CD14-positive monocyte (primary cell): ENCODE measurements around the gene ANKRD37. TPM values are rescaled to one million over a fixed set of nuclear protein-coding genes. Genes with fewer than 3 reads are reported as not detected.

ENCODE experiments used
- DNase-seq, 3 donors: peaks; one replicate each; pipeline ENCODE4 v3.0.0-alpha.2; 2011 to 2022
- H2AFZ ChIP-seq: 2 replicates; pipeline ENCODE4 v1.6.0; 2012; ENCODE audit warnings: mild to moderate bottlenecking, low read depth, low read length, inconsistent platforms; ENCODE audit not compliant: insufficient read depth, poor library complexity, severe bottlenecking
- H3K27ac ChIP-seq, 2 donors: 1 replicate in 1 of 2; 2 replicates in 1 of 2; pipeline ENCODE4 v1.5.1; 2012 to 2013; ENCODE audit warnings: low read length in 2 of 2, control low read depth in 1 of 2, inconsistent platforms in 1 of 2, low read depth in 1 of 2, mild to moderate bottlenecking in 1 of 2
- H3K27me3 ChIP-seq, 2 donors: one replicate each; pipeline versions ENCODE4 v1.6.0 to v1.6.1; 2011 to 2013; ENCODE audit warnings: low read length in 2 of 2; ENCODE audit not compliant: control insufficient read depth in 2 of 2, insufficient read depth in 2 of 2
- H3K36me3 ChIP-seq, 2 donors: replicated peaks in 1 of 2; 1 replicate in 1 of 2; 2 replicates in 1 of 2; pipeline versions ENCODE4 v1.5.1 to v1.6.1; 2012 to 2013; ENCODE audit warnings: low read length in 2 of 2, control low read depth in 1 of 2, inconsistent platforms in 1 of 2, mild to moderate bottlenecking in 1 of 2; ENCODE audit not compliant: insufficient read depth in 2 of 2, control insufficient read depth in 1 of 2
- H3K4me1 ChIP-seq, 2 donors: 1 replicate in 1 of 2; 2 replicates in 1 of 2; pipeline versions ENCODE4 v1.5.1 to v1.6.1; 2012 to 2013; ENCODE audit warnings: low read length in 2 of 2, control low read depth in 1 of 2, inconsistent platforms in 1 of 2, mild to moderate bottlenecking in 1 of 2, moderate library complexity in 1 of 2; ENCODE audit not compliant: insufficient read depth in 2 of 2, control insufficient read depth in 1 of 2
- H3K4me2 ChIP-seq: replicated peaks from 2 replicates; pipeline ENCODE3; 2012; ENCODE audit warnings: low read length, moderate library complexity, mild to moderate bottlenecking; ENCODE audit not compliant: poor library complexity, severe bottlenecking; ENCODE audit errors: extremely low read depth
- H3K4me3 ChIP-seq, 3 experiments: fragments of 200-600 bp in 1 of 3; sonication (generic) in 1 of 3; replicated peaks in 1 of 3; 1 replicate in 2 of 3; 2 replicates in 1 of 3; pipeline ENCODE4 v1.5.1; 2011 to 2013; ENCODE audit warnings: low read length in 3 of 3, mild to moderate bottlenecking in 3 of 3, control low read depth in 2 of 3, low read depth in 2 of 3, inconsistent platforms in 1 of 3, moderate library complexity in 1 of 3
- H3K79me2 ChIP-seq: 2 replicates; pipeline ENCODE4 v1.6.0; 2012; ENCODE audit warnings: mild to moderate bottlenecking, control low read depth, inconsistent platforms, low read length, moderate library complexity; ENCODE audit not compliant: insufficient read depth
- H3K9ac ChIP-seq: 2 replicates; pipeline ENCODE4 v1.6.0; 2017; ENCODE audit warnings: low read length, mild to moderate bottlenecking; ENCODE audit not compliant: insufficient read depth, poor library complexity, severe bottlenecking
- H3K9me3 ChIP-seq, 2 donors: replicated peaks in 1 of 2; 1 replicate in 1 of 2; 2 replicates in 1 of 2; pipeline versions ENCODE4 v1.5.1 to v1.6.1; 2012 to 2013; ENCODE audit warnings: low read length in 2 of 2, control low read depth in 1 of 2; ENCODE audit not compliant: control insufficient read depth in 1 of 2, insufficient read depth in 1 of 2
- H4K20me1 ChIP-seq: 2 replicates; pipeline ENCODE4 v1.6.0; 2012; ENCODE audit warnings: mild to moderate bottlenecking, low read length, control low read depth, moderate library complexity; ENCODE audit not compliant: insufficient read depth
- H3K27ac Mint-ChIP-seq, 7 donors: one replicate each; pipeline ENCODE4 v1.8.0; 2020; ENCODE audit warnings: mild to moderate bottlenecking in 7 of 7, mixed read lengths in 7 of 7, moderate library complexity in 6 of 7, inconsistent platforms in 2 of 7
- H3K27me3 Mint-ChIP-seq, 3 donors: one replicate each; pipeline ENCODE4 v1.8.0; 2021 to 2022; ENCODE audit warnings: low read depth in 3 of 3, mild to moderate bottlenecking in 3 of 3, mixed read lengths in 3 of 3, moderate library complexity in 3 of 3, inconsistent platforms in 1 of 3
- H3K36me3 Mint-ChIP-seq, 2 donors: one replicate each; pipeline ENCODE4 v1.8.0; 2020; ENCODE audit warnings: mixed read lengths in 2 of 2, inconsistent platforms in 1 of 2, mild to moderate bottlenecking in 1 of 2
- H3K4me1 Mint-ChIP-seq: one replicate; pipeline ENCODE4 v1.8.0; 2020; ENCODE audit warnings: mild to moderate bottlenecking, mixed read lengths
- H3K4me3 Mint-ChIP-seq, 2 donors: one replicate each; pipeline ENCODE4 v1.8.0; 2020; ENCODE audit warnings: mild to moderate bottlenecking in 2 of 2, mixed read lengths in 2 of 2, moderate library complexity in 1 of 2
- H3K9me3 Mint-ChIP-seq, 7 donors: one replicate each; pipeline ENCODE4 v1.8.0; 2020 to 2022; ENCODE audit warnings: mixed read lengths in 7 of 7, mild to moderate bottlenecking in 6 of 7, moderate library complexity in 6 of 7, inconsistent platforms in 2 of 7
- WGBS: methylation state at CpG from one replicate; pipeline ENCODE4 v1.1.5; 2013; ENCODE audit warnings: missing lambda C conversion rate; ENCODE audit not compliant: insufficient coverage; 5-methylcytosine and 5-hydroxymethylcytosine counted together
- intact Hi-C, 2 donors: fragments of 100-400 bp; cut with micrococcal nuclease; formaldehyde crosslinking; loops; one replicate each; pipeline versions ENCODE4 v1.15.0 to v1.15.1; 2023
- polyA plus RNA-seq, 3 donors: library from polyadenylated mRNA; depleted of rRNA in 1 of 3; unstranded in 2 of 3; stranded (reverse) in 1 of 3; fragments of 300-500 nt in 2 of 3; fragments of >200 nt in 1 of 3; fragmentation: Illumina TruSeq in 2 of 3; gene quantifications; 1 replicate in 2 of 3; 2 replicates in 1 of 3; pipeline ENCODE4 v1.2.3, GENCODE V29; 2012 to 2021
- TF ChIP-seq, protein P1 (sequence below): fragments of 200-600 bp; IDR thresholded peaks from one replicate; pipeline ENCODE4 v1.8.0; 2022; ENCODE audit warnings: antibody characterized with exemption, mild to moderate bottlenecking

The ANKRD37 gene
- polyA plus RNA-seq, 3 donors = 4.2 to 6.5 (median 5.4) TPM

DNA sequence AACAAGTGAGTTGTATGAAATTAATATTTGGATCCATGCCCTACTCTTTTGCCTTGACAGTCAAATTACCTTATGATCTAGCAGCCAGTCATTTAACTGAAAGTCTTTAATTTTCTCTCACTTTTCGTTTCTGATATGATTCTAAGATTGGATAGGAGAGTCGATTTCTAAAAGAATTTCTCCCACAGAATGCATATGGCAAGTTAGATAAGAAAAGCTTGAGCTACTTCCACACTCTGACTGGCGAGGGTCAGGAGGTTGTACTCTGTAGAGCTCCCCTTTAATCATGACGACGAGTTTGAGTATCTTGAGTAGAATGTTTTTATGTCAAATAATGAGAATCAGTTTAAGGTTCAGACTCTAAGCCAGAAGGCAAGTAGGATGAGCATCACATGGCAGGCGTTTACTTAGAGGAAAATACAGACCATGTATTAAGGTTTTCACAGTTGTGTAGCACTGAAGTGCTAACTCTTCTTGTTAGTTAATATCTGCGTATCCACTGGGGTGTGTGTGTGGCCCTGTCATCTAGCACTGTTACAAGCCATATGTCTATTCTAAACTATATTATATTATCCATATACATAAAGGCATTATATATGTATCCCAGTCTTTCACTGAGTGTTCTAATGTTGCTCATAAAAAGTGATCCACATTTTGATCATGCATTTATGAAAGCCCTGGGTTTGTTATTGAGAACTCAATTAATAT, 38.8 kb upstream of the ANKRD37 start:
- no peaks in the 10 kb centered on the region for H3K4me1 Mint-ChIP-seq

DNA sequence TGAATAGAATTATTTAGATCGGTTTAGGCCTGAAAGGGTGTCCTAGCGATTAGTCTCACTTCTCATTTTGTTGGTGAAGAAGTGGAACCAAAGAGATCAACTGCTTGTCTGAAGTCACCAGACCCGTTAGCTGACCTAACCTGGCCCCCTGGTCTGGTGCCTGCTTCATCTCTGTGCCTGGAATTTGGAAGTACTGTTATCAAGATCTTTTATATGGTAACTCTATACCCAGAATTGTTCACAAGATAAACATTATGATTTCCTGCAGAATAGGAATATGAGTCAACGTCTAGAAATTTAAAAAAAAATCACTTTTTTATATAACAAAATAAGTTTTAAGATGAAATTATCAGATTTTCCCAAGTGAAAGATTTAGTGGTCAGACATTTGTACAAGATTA, 38.1 kb upstream of the ANKRD37 start:
- H3K4me1 ChIP-seq = no peaks in the 10 kb centered on the region
- Mint-ChIP-seq H3K4me1 (no peaks in the 10 kb centered on the region), H3K36me3 (no peaks in the 10 kb centered on the region), H3K27ac (no peak overlapping the region), H3K9me3 (peaks cover 0 to 2% (median 0%) of the 10 kb centered on the region in 7 donors), H3K4me3 (no peak overlapping the region), H3K27me3 (peaks cover 0 to 5% (median 3%) of the 10 kb centered on the region in 3 donors)
- no peaks in the 10 kb centered on the region for H3K36me3 ChIP-seq
- H3K27ac ChIP-seq = no peak overlapping the region
- no peak overlapping the region for H3K9ac ChIP-seq
- H3K27me3 ChIP-seq = no peaks in the 10 kb centered on the region
- no peak overlapping the region for H3K4me3 ChIP-seq
- H2AFZ ChIP-seq = no peak overlapping the region
- no peak for DNase-seq
- no peak overlapping the region for H3K4me2 ChIP-seq
- TF ChIP-seq, protein P1, sequence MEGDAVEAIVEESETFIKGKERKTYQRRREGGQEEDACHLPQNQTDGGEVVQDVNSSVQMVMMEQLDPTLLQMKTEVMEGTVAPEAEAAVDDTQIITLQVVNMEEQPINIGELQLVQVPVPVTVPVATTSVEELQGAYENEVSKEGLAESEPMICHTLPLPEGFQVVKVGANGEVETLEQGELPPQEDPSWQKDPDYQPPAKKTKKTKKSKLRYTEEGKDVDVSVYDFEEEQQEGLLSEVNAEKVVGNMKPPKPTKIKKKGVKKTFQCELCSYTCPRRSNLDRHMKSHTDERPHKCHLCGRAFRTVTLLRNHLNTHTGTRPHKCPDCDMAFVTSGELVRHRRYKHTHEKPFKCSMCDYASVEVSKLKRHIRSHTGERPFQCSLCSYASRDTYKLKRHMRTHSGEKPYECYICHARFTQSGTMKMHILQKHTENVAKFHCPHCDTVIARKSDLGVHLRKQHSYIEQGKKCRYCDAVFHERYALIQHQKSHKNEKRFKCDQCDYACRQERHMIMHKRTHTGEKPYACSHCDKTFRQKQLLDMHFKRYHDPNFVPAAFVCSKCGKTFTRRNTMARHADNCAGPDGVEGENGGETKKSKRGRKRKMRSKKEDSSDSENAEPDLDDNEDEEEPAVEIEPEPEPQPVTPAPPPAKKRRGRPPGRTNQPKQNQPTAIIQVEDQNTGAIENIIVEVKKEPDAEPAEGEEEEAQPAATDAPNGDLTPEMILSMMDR = no peak
- intact Hi-C loops = no loop called here
- 80% methylated on average over 2 of the region's 4 CpGs for WGBS
- no peaks in the 10 kb centered on the region for H3K9me3 ChIP-seq
- H3K79me2 ChIP-seq = no peaks in the 10 kb centered on the region
- no peaks in the 10 kb centered on the region for H4K20me1 ChIP-seq

More for the DNA sequence above, 38.8 kb upstream of the ANKRD37 start:
- Histone ChIP-seq H4K20me1 (no peaks in the 10 kb centered on the region), H3K4me2 (no peak overlapping the region), H3K27me3 (no peaks in the 10 kb centered on the region), H2AFZ (no peak overlapping the region), H3K4me3 (no peak overlapping the region), H3K4me1 (no peaks in the 10 kb centered on the region), H3K9ac (no peak overlapping the region), H3K27ac (no peak overlapping the region), H3K36me3 (no peaks in the 10 kb centered on the region), H3K79me2 (no peaks in the 10 kb centered on the region), H3K9me3 (no peaks in the 10 kb centered on the region)
- H3K4me3 Mint-ChIP-seq = no peak overlapping the region
- peaks cover 0 to 2% (median 0%) of the 10 kb centered on the region in 7 donors for H3K9me3 Mint-ChIP-seq
- H3K36me3 Mint-ChIP-seq = no peaks in the 10 kb centered on the region
- H3K27ac Mint-ChIP-seq = no peak overlapping the region
- no peak for DNase-seq
- 100% methylated on average over 1 of the region's 7 CpGs for WGBS
- peaks cover 0 to 3% (median 3%) of the 10 kb centered on the region in 3 donors for H3K27me3 Mint-ChIP-seq
- TF ChIP-seq, protein P1 = no peak
- intact Hi-C loops = no loop called here
